Mesenchymal stem cell (in vitro differentiated cells and primary cell): ENCODE measurements around the gene SIGLEC9.

ENCODE experiments used
- DNase-seq: peaks from one replicate; pipeline ENCODE4 v3.0.0-alpha.2; 2013
- H2AFZ ChIP-seq: one replicate; pipeline ENCODE4 v1.6.1; 2013; ENCODE audit warnings: low read depth, mild to moderate bottlenecking, control low read depth, inconsistent platforms, low read length, moderate library complexity
- H2AK5ac ChIP-seq: 2 replicates; pipeline ENCODE4 v1.6.1; 2013; ENCODE audit warnings: low read length, moderate library complexity, mild to moderate bottlenecking, inconsistent platforms; ENCODE audit not compliant: severe bottlenecking
- H2BK120ac ChIP-seq: one replicate; pipeline ENCODE4 v1.6.1; 2013; ENCODE audit warnings: low read depth, mild to moderate bottlenecking, inconsistent platforms, low read length, moderate library complexity
- H2BK12ac ChIP-seq, 2 experiments: one replicate each; pipeline ENCODE4 v1.6.1; 2013; ENCODE audit warnings: inconsistent platforms in 2 of 2, low read length in 2 of 2, mild to moderate bottlenecking in 2 of 2, moderate library complexity in 2 of 2, control low read depth in 1 of 2
- H2BK15ac ChIP-seq: one replicate; pipeline ENCODE4 v1.6.1; 2013; ENCODE audit warnings: mild to moderate bottlenecking, low read depth, inconsistent platforms; ENCODE audit not compliant: poor library complexity, severe bottlenecking
- H2BK5ac ChIP-seq: 2 replicates; pipeline ENCODE4 v1.6.1; 2013; ENCODE audit warnings: low read depth, mild to moderate bottlenecking, low read length, control low read depth, inconsistent platforms; ENCODE audit not compliant: poor library complexity, severe bottlenecking
- H3K14ac ChIP-seq, 2 experiments: one replicate each; pipeline ENCODE4 v1.6.1; 2013; ENCODE audit warnings: inconsistent platforms in 2 of 2, low read length in 2 of 2, control low read depth in 1 of 2, mild to moderate bottlenecking in 1 of 2, moderate library complexity in 1 of 2
- H3K18ac ChIP-seq, 2 experiments: one replicate each; pipeline ENCODE4 v1.6.1; 2013; ENCODE audit warnings: inconsistent platforms in 2 of 2, low read length in 2 of 2, control low read depth in 1 of 2, low read depth in 1 of 2, mild to moderate bottlenecking in 1 of 2
- H3K23ac ChIP-seq, 2 experiments: one replicate each; pipeline ENCODE4 v1.6.1; 2013; ENCODE audit warnings: inconsistent platforms in 2 of 2, low read length in 2 of 2, mild to moderate bottlenecking in 2 of 2, moderate library complexity in 2 of 2, control low read depth in 1 of 2
- H3K27ac ChIP-seq: 2 replicates; pipeline ENCODE4 v1.5.1; 2013; ENCODE audit warnings: mild to moderate bottlenecking, moderate library complexity, low read length, control low read depth, inconsistent platforms; ENCODE audit not compliant: poor library complexity, severe bottlenecking
- H3K27me3 ChIP-seq, 2 experiments: 2 replicates each; pipeline versions ENCODE4 v1.6.1 to v1.7.0; 2013; ENCODE audit warnings: low read length in 2 of 2, mild to moderate bottlenecking in 2 of 2, moderate library complexity in 2 of 2, control low read depth in 1 of 2, inconsistent platforms in 1 of 2; ENCODE audit not compliant: control insufficient read depth in 1 of 2, insufficient read depth in 1 of 2
- H3K36me3 ChIP-seq, 2 experiments: 2 replicates each; pipeline versions ENCODE4 v1.6.1 to v1.7.0; 2013; ENCODE audit warnings: low read length in 2 of 2, control low read depth in 1 of 2, inconsistent platforms in 1 of 2, low read depth in 1 of 2, mild to moderate bottlenecking in 1 of 2; ENCODE audit not compliant: insufficient read depth in 2 of 2, control insufficient read depth in 1 of 2
- H3K4ac ChIP-seq, 2 experiments: one replicate each; pipeline ENCODE4 v1.6.1; 2013; ENCODE audit warnings: inconsistent platforms in 2 of 2, low read length in 2 of 2, mild to moderate bottlenecking in 2 of 2, moderate library complexity in 2 of 2, control low read depth in 1 of 2, low read depth in 1 of 2
- H3K4me1 ChIP-seq: 2 replicates; pipeline ENCODE4 v1.6.1; 2013; ENCODE audit warnings: low read depth, low read length, control low read depth; ENCODE audit not compliant: control insufficient read depth, insufficient read depth
- H3K4me2 ChIP-seq: 2 replicates; pipeline ENCODE4 v1.6.1; 2013; ENCODE audit warnings: low read length, mild to moderate bottlenecking, inconsistent platforms; ENCODE audit not compliant: poor library complexity, severe bottlenecking
- H3K4me3 ChIP-seq, 2 experiments: 2 replicates each; pipeline versions ENCODE4 v1.5.1 to v1.7.0; 2013; ENCODE audit warnings: low read length in 2 of 2, mild to moderate bottlenecking in 2 of 2, control low read depth in 1 of 2, low read depth in 1 of 2; ENCODE audit not compliant: insufficient read depth in 1 of 2
- H3K79me1 ChIP-seq: replicated peaks from 2 replicates; pipeline ENCODE4 v1.6.1; 2013; ENCODE audit warnings: mild to moderate bottlenecking, control low read depth, low read length, inconsistent platforms; ENCODE audit not compliant: poor library complexity, severe bottlenecking
- H3K9ac ChIP-seq: 2 replicates; pipeline ENCODE4 v1.7.0; 2013; ENCODE audit warnings: mild to moderate bottlenecking, low read length, moderate library complexity
- H3K9me3 ChIP-seq: 2 replicates; pipeline ENCODE4 v1.7.0; 2013; ENCODE audit warnings: mild to moderate bottlenecking, low read length; ENCODE audit not compliant: control insufficient read depth
- H4K8ac ChIP-seq: one replicate; pipeline ENCODE4 v1.6.1; 2013; ENCODE audit warnings: inconsistent platforms, mild to moderate bottlenecking, low read length, moderate library complexity
- H4K91ac ChIP-seq: one replicate; pipeline ENCODE4 v1.6.1; 2013; ENCODE audit warnings: mild to moderate bottlenecking, low read length, inconsistent platforms
- WGBS: methylation state at CpG from one replicate; pipeline ENCODE4 v1.1.7; 2013; ENCODE audit warnings: mixed read lengths; 5-methylcytosine and 5-hydroxymethylcytosine counted together

SIGLEC9 gene

GRCh38 chr19:51179256-51179655, 54.5 kb downstream of the SIGLEC9 start:
- 25% methylated on average over 1 of the region's 1 CpG for WGBS
- Histone ChIP-seq H3K14ac (no peak overlapping the region), H3K23ac (no peak overlapping the region), H3K4me2 (no peak overlapping the region), H3K9ac (no peak overlapping the region), H2BK12ac (no peak overlapping the region), H3K4me1 (no peaks in the 10 kb centered on the region), H3K27me3 (peaks cover 0 to 57% of the 10 kb centered on the region in 2 experiments), H3K4ac (no peak overlapping the region), H2AK5ac (no peak overlapping the region), H3K79me1 (no peaks in the 10 kb centered on the region), H4K8ac (no peak overlapping the region), H3K18ac (no peak overlapping the region), H3K27ac (no peak overlapping the region), H2AFZ (no peak overlapping the region), H2BK15ac (no peak overlapping the region), H2BK120ac (no peak overlapping the region), H3K36me3 (no peaks in the 10 kb centered on the region), H3K4me3 (no peak overlapping the region), H3K9me3 (no peaks in the 10 kb centered on the region), H2BK5ac (no peak overlapping the region), H4K91ac (no peak overlapping the region)
- no peak for DNase-seq
